Mucosa of rectum (tissue), 2 donors: Measurements from ENCODE around the gene CSDE1.

ENCODE experiments used
- H3K27ac ChIP-seq, 2 donors: one replicate each; pipeline ENCODE4 v1.7.0; 2013; ENCODE audit warnings: inconsistent platforms in 2 of 2, low read depth in 2 of 2, low read length in 2 of 2
- H3K27me3 ChIP-seq, 2 donors: one replicate each; pipeline ENCODE4 v1.7.0; 2013; ENCODE audit warnings: low read length in 2 of 2; ENCODE audit not compliant: control insufficient read depth in 2 of 2, insufficient read depth in 2 of 2
- H3K36me3 ChIP-seq, 2 donors: one replicate each; pipeline ENCODE4 v1.7.0; 2013; ENCODE audit warnings: low read length in 2 of 2; ENCODE audit not compliant: control insufficient read depth in 2 of 2, insufficient read depth in 2 of 2
- H3K4me1 ChIP-seq, 2 donors: one replicate each; pipeline ENCODE4 v1.7.0; 2013; ENCODE audit warnings: low read length in 2 of 2, mild to moderate bottlenecking in 1 of 2; ENCODE audit not compliant: control insufficient read depth in 2 of 2, insufficient read depth in 2 of 2
- H3K4me3 ChIP-seq, 2 donors: one replicate each; pipeline ENCODE4 v1.7.0; 2013; ENCODE audit warnings: low read length in 2 of 2
- H3K9ac ChIP-seq, 2 donors: one replicate each; pipeline ENCODE4 v1.7.0; 2013; ENCODE audit warnings: low read length in 2 of 2, low read depth in 1 of 2, mild to moderate bottlenecking in 1 of 2
- H3K9me3 ChIP-seq, 2 donors: one replicate each; pipeline ENCODE4 v1.7.0; 2013; ENCODE audit warnings: low read length in 2 of 2; ENCODE audit not compliant: control insufficient read depth in 2 of 2
- donor health status: healthy.
- donor health status: Normal muscosa, but diverticular disease.

The CSDE1 gene

GRCh38 chr1:114668784-114669561, 88.8 kb downstream of the CSDE1 start:
- peaks cover 3 to 4% of the 10 kb centered on the region in 2 donors for H3K4me1 ChIP-seq
- peak overlapping the region; percentile 80 to 87 for H3K4me3 ChIP-seq
- H3K27me3 ChIP-seq = no peaks in the 10 kb centered on the region
- H3K27ac ChIP-seq = no peak overlapping the region
- H3K9me3 ChIP-seq = no peaks in the 10 kb centered on the region
- H3K36me3 ChIP-seq = no peaks in the 10 kb centered on the region
- peak overlapping the region; percentile 69 to 77 for H3K9ac ChIP-seq

GRCh38 chr1:114668373-114668772, 89.4 kb downstream of the CSDE1 start:
- no peak overlapping the region for H3K9ac ChIP-seq
- no peaks in the 10 kb centered on the region for H3K9me3 ChIP-seq
- no peak overlapping the region for H3K27ac ChIP-seq
- no peaks in the 10 kb centered on the region for H3K27me3 ChIP-seq
- peaks cover 3 to 4% of the 10 kb centered on the region in 2 donors for H3K4me1 ChIP-seq
- no peaks in the 10 kb centered on the region for H3K36me3 ChIP-seq
- H3K4me3 ChIP-seq = no peak overlapping the region

GRCh38 chr1:114666954-114667353, 90.8 kb downstream of the CSDE1 start:
- Histone ChIP-seq H3K27me3 (no peaks in the 10 kb centered on the region), H3K27ac (no peak overlapping the region), H3K4me3 (no peak overlapping the region), H3K36me3 (no peaks in the 10 kb centered on the region), H3K9me3 (no peaks in the 10 kb centered on the region), H3K4me1 (peaks cover 3 to 4% of the 10 kb centered on the region in 2 donors), H3K9ac (no peak overlapping the region)
